ENCODE data around the gene ZGPAT. TPM values are rescaled to one million over a fixed set of nuclear protein-coding genes. Genes with fewer than 3 reads are reported as not detected.

Gene ZGPAT
- total and polyA plus RNA-seq, 9 of the 15 experiments (the other 6 are each of a cell fraction or from before 2014, with no cell fraction given), result 0.14 to 26.6 (median 7.4) TPM

- TF ChIP-seq CLOCK (CRISPR knock-in tag; IDR thresholded peaks at IDR 0.05; ENCODE audit: borderline replicate concordance) (no peak), E2F8 (IDR thresholded peaks at IDR 0.05; ENCODE audit: low read depth, partially characterized antibody) (no peak), RBM22 (IDR thresholded peaks at IDR 0.05; ENCODE audit: low read depth, low read length, poor library complexity, severe bottlenecking) (peak; percentile 20), MCM2 (IDR thresholded peaks at IDR 0.05; ENCODE audit: low read depth) (no peak), CEBPG (CRISPR knock-in tag; IDR thresholded peaks at IDR 0.05) (no peak), CEBPG (tag; conservative IDR thresholded peaks at IDR 0.05 in 1 of 2, IDR thresholded peaks at IDR 0.05 in 1 of 2) (no peak), STAT6 (CRISPR knock-in tag; IDR thresholded peaks at IDR 0.05) (no peak), HNRNPUL1 (IDR thresholded peaks at IDR 0.05; ENCODE audit: low read length) (no peak)
Measured at GRCh38 chr20:63688228-63689045, 19.4 kb upstream of the ZGPAT start (continued).
